22Rv1 (cell line): Measurements from ENCODE around the gene NFKB1.

Experiments used
- ZFX ChIP-seq: fragments of 450-650 bp; IDR thresholded peaks from 2 replicates; pipeline ENCODE4 v1.6.1; 2017; ENCODE audit warnings: antibody characterized with exemption, borderline replicate concordance
- TF ChIP-seq, protein P1 (sequence below): fragments of 450-650 bp; IDR thresholded peaks from 2 replicates; pipeline ENCODE4 v1.5.1; 2017; ENCODE audit warnings: mild to moderate bottlenecking

DNA sequence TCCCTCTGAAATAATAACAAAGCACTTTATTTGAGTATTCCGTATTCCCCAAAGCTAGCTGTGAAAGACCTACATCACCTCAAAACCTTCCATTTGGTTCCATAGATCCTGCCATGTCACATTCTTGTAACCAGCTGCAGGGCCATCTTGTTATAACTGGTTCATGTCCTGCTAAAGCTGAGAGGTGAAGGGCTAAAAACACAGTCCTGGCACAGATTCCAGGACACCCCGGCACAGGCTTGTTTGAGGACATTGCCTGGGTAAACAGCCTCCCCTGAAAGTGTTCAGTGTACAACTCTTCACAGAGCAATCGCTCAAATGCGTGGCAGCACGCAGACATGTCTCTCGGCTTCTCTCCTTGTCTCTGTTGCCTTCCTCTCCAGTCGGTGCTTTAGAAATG lies 130.5 kb downstream of the NFKB1 start:
- TF ChIP-seq, protein P1, sequence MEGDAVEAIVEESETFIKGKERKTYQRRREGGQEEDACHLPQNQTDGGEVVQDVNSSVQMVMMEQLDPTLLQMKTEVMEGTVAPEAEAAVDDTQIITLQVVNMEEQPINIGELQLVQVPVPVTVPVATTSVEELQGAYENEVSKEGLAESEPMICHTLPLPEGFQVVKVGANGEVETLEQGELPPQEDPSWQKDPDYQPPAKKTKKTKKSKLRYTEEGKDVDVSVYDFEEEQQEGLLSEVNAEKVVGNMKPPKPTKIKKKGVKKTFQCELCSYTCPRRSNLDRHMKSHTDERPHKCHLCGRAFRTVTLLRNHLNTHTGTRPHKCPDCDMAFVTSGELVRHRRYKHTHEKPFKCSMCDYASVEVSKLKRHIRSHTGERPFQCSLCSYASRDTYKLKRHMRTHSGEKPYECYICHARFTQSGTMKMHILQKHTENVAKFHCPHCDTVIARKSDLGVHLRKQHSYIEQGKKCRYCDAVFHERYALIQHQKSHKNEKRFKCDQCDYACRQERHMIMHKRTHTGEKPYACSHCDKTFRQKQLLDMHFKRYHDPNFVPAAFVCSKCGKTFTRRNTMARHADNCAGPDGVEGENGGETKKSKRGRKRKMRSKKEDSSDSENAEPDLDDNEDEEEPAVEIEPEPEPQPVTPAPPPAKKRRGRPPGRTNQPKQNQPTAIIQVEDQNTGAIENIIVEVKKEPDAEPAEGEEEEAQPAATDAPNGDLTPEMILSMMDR = no peak
- no peak for TF ChIP-seq ZFX
